ENCODE results near the gene RAB42. TPM values are rescaled to one million over a fixed set of nuclear protein-coding genes. Genes with fewer than 3 reads are reported as not detected.
"Not testable (repeated sequence)": the region's sequence is repeated elsewhere in the genome, so short reads cannot be mapped to it uniquely, and the experiment has no call there.

Gene RAB42
- total and polyA plus RNA-seq, 2 experiments from 2014 or later, result 7.3 to 11.7 TPM

GRCh38 chr1:28580722-28581530, 11.1 kb upstream of the RAB42 start:
- H3K9me3 ChIP-seq (ENCODE audit: low read depth), result no peaks in the 10 kb centered on the region
- H3K27me3 ChIP-seq, result peaks cover 4% of the 10 kb centered on the region
- peak; percentile 11 for TF ChIP-seq CTCF (IDR thresholded peaks at IDR 0.05; ENCODE audit: low read depth, low read length)
- peak; percentile 38 to 58 for DNase-seq (ENCODE audit: low read depth in 1 of 2, low spot score in 1 of 2)
- H3K27ac ChIP-seq, result peak overlapping the region; percentile 59
- H3K36me3 ChIP-seq, result peaks cover 28% of the 10 kb centered on the region
- H3K4me1 ChIP-seq (ENCODE audit: low read depth), result peaks cover 5% of the 10 kb centered on the region
- peak overlapping the region; percentile 54 for H3K4me3 ChIP-seq

GRCh38 chr1:28581531-28582247, 10.4 kb upstream of the RAB42 start:
- H3K27ac ChIP-seq, result peak overlapping the region; percentile 59
- peak overlapping the region; percentile 54 for H3K4me3 ChIP-seq
- H3K27me3 ChIP-seq, result peaks cover 4% of the 10 kb centered on the region
- TF ChIP-seq CTCF (IDR thresholded peaks at IDR 0.05; ENCODE audit: low read depth, low read length), result no peak
- DNase-seq (ENCODE audit: low read depth in 1 of 2, low spot score in 1 of 2), result peak; percentile 95 to 98
- no peaks in the 10 kb centered on the region for H3K9me3 ChIP-seq (ENCODE audit: low read depth)
- peaks cover 5% of the 10 kb centered on the region for H3K4me1 ChIP-seq (ENCODE audit: low read depth)
- peaks cover 26% of the 10 kb centered on the region for H3K36me3 ChIP-seq

GRCh38 chr1:28582248-28582615, 9.8 kb upstream of the RAB42 start:
- Histone ChIP-seq H3K4me3 (peak overlapping the region; percentile 54), H3K36me3 (peaks cover 25% of the 10 kb centered on the region), H3K9me3 (ENCODE audit: low read depth) (no peaks in the 10 kb centered on the region), H3K4me1 (ENCODE audit: low read depth) (peaks cover 5% of the 10 kb centered on the region), H3K27ac (peak overlapping the region; percentile 24), H3K27me3 (peaks cover 4% of the 10 kb centered on the region)
- peak; percentile 22 to 58 for DNase-seq (ENCODE audit: low read depth in 1 of 2, low spot score in 1 of 2)
- TF ChIP-seq CTCF (IDR thresholded peaks at IDR 0.05; ENCODE audit: low read depth, low read length), result no peak

GRCh38 chr1:28586585-28587391, 5.3 kb upstream of the RAB42 start:
- H3K4me1 ChIP-seq (ENCODE audit: low read depth); DNase-seq (ENCODE audit: low read depth in 1 of 2, low spot score in 1 of 2); H3K27me3 ChIP-seq; H3K4me3 ChIP-seq; H3K27ac ChIP-seq; H3K9me3 ChIP-seq (ENCODE audit: low read depth); H3K36me3 ChIP-seq: not testable (repeated sequence)

- peak overlapping the region; percentile 44 for H3K4me3 ChIP-seq
- no peaks in the 10 kb centered on the region for H3K4me1 ChIP-seq (ENCODE audit: low read depth)
- no peaks in the 10 kb centered on the region for H3K27me3 ChIP-seq
- no peak for TF ChIP-seq CTCF (IDR thresholded peaks at IDR 0.05; ENCODE audit: low read depth, low read length)
- peak in 1 of 2 donors; percentile 39 for DNase-seq (ENCODE audit: low read depth in 1 of 2, low spot score in 1 of 2)
- no peak overlapping the region for H3K27ac ChIP-seq
- no peaks in the 10 kb centered on the region for H3K9me3 ChIP-seq (ENCODE audit: low read depth)
- no peaks in the 10 kb centered on the region for H3K36me3 ChIP-seq
These were observed 431 bp downstream of the RAB42 start for GRCh38 chr1:28592321-28593071.

- not testable (repeated sequence) for H3K27me3 ChIP-seq; H3K27ac ChIP-seq; H3K4me1 ChIP-seq (ENCODE audit: low read depth); DNase-seq (ENCODE audit: low read depth in 1 of 2, low spot score in 1 of 2); H3K4me3 ChIP-seq; H3K9me3 ChIP-seq (ENCODE audit: low read depth); H3K36me3 ChIP-seq
These were observed 1.9 kb downstream of the RAB42 start for GRCh38 chr1:28593988-28594356.

GRCh38 chr1:28594686-28595411, 2.8 kb downstream of the RAB42 start:
- H3K36me3 ChIP-seq; H3K27ac ChIP-seq; H3K9me3 ChIP-seq (ENCODE audit: low read depth); H3K4me1 ChIP-seq (ENCODE audit: low read depth); DNase-seq (ENCODE audit: low read depth in 1 of 2, low spot score in 1 of 2); H3K4me3 ChIP-seq; H3K27me3 ChIP-seq: not testable (repeated sequence)
